Fibroblast of skin of right quadriceps (primary cell): ENCODE results near the gene ZNF514.

Experiments used
- DNase-seq: peaks from one replicate; pipeline ENCODE4 v3.0.0-alpha.2; 2013

Gene ZNF514

GRCh38 chr2:95159690-95160449, at the start of gene ZNF514:
Gene ZNF514, minus strand, starts transcription at chr2:95159848. Its CDS starts 6,595 bp downstream, at chr2:95153253.
- DNase-seq = peak; percentile 67

- DNase-seq = peak; percentile 19
Observed at GRCh38 chr2:95208106-95208505, 48.5 kb upstream of the ZNF514 start.

- peak; percentile 83 for DNase-seq
Observed at GRCh38 chr2:95207111-95207961, 47.7 kb upstream of the ZNF514 start, which contains the start of gene ZNF892. Gene ZNF892, plus strand, starts transcription at chr2:95207521. Its CDS starts 295 bp downstream, at chr2:95207816.

GRCh38 chr2:95206096-95206495, 46.4 kb upstream of the ZNF514 start:
- DNase-seq = no peak

- no peak for DNase-seq
Observed at GRCh38 chr2:95204396-95204795, 44.7 kb upstream of the ZNF514 start.

- DNase-seq = no peak
Observed at GRCh38 chr2:95203911-95204310, 44.3 kb upstream of the ZNF514 start.

GRCh38 chr2:95192956-95193355, 33.3 kb upstream of the ZNF514 start:
- DNase-seq = peak; percentile 9

- no peak for DNase-seq
Observed at GRCh38 chr2:95185973-95186372, 26.3 kb upstream of the ZNF514 start.

- DNase-seq = no peak
Observed at GRCh38 chr2:95185197-95185596, 25.5 kb upstream of the ZNF514 start.

- no peak for DNase-seq
Observed at GRCh38 chr2:95181774-95182173, 22.1 kb upstream of the ZNF514 start.

- no peak for DNase-seq
Observed at GRCh38 chr2:95179451-95179850, 19.8 kb upstream of the ZNF514 start.

- no peak for DNase-seq
Observed at GRCh38 chr2:95174031-95174542, 14.4 kb upstream of the ZNF514 start.

- DNase-seq = no peak
Observed at GRCh38 chr2:95171902-95172301, 12.3 kb upstream of the ZNF514 start.

GRCh38 chr2:95166065-95166763, 6.6 kb upstream of the ZNF514 start:
- DNase-seq = no peak

GRCh38 chr2:95165371-95166064, 5.9 kb upstream of the ZNF514 start, which contains the start of gene ZNF2:
Gene ZNF2, plus strand, starts transcription at chr2:95165809. Its CDS starts 10,418 bp downstream, at chr2:95176227.
- DNase-seq = peak; percentile 98

GRCh38 chr2:95165030-95165370, 5.4 kb upstream of the ZNF514 start:
- DNase-seq = no peak

GRCh38 chr2:95158891-95159619, 593 bp downstream of the ZNF514 start:
- peak; percentile 39 for DNase-seq

- DNase-seq = no peak
Observed at GRCh38 chr2:95158441-95158840, 1.2 kb downstream of the ZNF514 start.

GRCh38 chr2:95149397-95149984, 10.2 kb downstream of the ZNF514 start:
- DNase-seq = no peak

GRCh38 chr2:95143838-95144237, 15.8 kb downstream of the ZNF514 start:
- DNase-seq = no peak

GRCh38 chr2:95138702-95139101, 20.9 kb downstream of the ZNF514 start:
- no peak for DNase-seq
